ENCODE measurements around the gene HOXC13. TPM values are rescaled to one million over a fixed set of nuclear protein-coding genes. Genes with fewer than 3 reads are reported as not detected.

The HOXC13 gene
- total and polyA plus RNA-seq, 4 donors: not detected

- no peak overlapping the region for H3K9ac ChIP-seq (ENCODE audit: insufficient read depth in 1 of 2, low read length in 2 of 2)
- TF ChIP-seq CTCF (IDR thresholded peaks at IDR 0.05; ENCODE audit: control extremely low read depth, extremely low read depth): no peak
- H3K9me3 ChIP-seq (ENCODE audit: control insufficient read depth in 4 of 4, insufficient read depth in 3 of 4, low read length in 3 of 4): peaks cover 0 to 4% (median 0%) of the 10 kb centered on the region in 4 donors
- DNase-seq (no peak), ATAC-seq (ENCODE audit: insufficient read depth, low FRiP score) (no peak)
- no peaks in the 10 kb centered on the region for H3K36me3 ChIP-seq (ENCODE audit: control insufficient read depth in 4 of 4, insufficient read depth in 4 of 4, low read length in 4 of 4)
- H3K27ac ChIP-seq (ENCODE audit: low read depth in 1 of 2, low read length in 1 of 2): no peak overlapping the region
- WGBS, 2 donors: 4 to 7% methylated on average over 34 of the region's 34 CpGs
- peaks cover 10 to 97% (median 96%) of the 10 kb centered on the region in 3 donors for H3K27me3 ChIP-seq (ENCODE audit: control insufficient read depth in 3 of 3, insufficient read depth in 3 of 3, low read length in 2 of 3)
- H3K4me3 ChIP-seq: no peak overlapping the region
- no peaks in the 10 kb centered on the region for H3K4me1 ChIP-seq (ENCODE audit: control insufficient read depth in 5 of 5, insufficient read depth in 5 of 5, low read length in 5 of 5)
Measured at GRCh38 chr12:53950789-53951576, 12.4 kb downstream of the HOXC13 start.

GRCh38 chr12:53951577-53952334 is 13.1 kb downstream of the HOXC13 start:
- peaks cover 0 to 6% (median 0%) of the 10 kb centered on the region in 4 donors for H3K9me3 ChIP-seq (ENCODE audit: control insufficient read depth in 4 of 4, insufficient read depth in 3 of 4, low read length in 3 of 4)
- H3K9ac ChIP-seq (ENCODE audit: insufficient read depth in 1 of 2, low read length in 2 of 2): no peak overlapping the region
- peaks cover 0 to 2% (median 0%) of the 10 kb centered on the region in 5 donors for H3K4me1 ChIP-seq (ENCODE audit: control insufficient read depth in 5 of 5, insufficient read depth in 5 of 5, low read length in 5 of 5)
- no peaks in the 10 kb centered on the region for H3K36me3 ChIP-seq (ENCODE audit: control insufficient read depth in 4 of 4, insufficient read depth in 4 of 4, low read length in 4 of 4)
- 4 to 5% methylated on average over 46 to 47 of the region's 47 CpGs for WGBS, 2 donors
- ATAC-seq (ENCODE audit: insufficient read depth, low FRiP score): no peak
- no peak overlapping the region for H3K4me3 ChIP-seq
- no peak for TF ChIP-seq CTCF (IDR thresholded peaks at IDR 0.05; ENCODE audit: control extremely low read depth, extremely low read depth)
- DNase-seq: no peak
- H3K27me3 ChIP-seq (ENCODE audit: control insufficient read depth in 3 of 3, insufficient read depth in 3 of 3, low read length in 2 of 3): peaks cover 10 to 97% (median 96%) of the 10 kb centered on the region in 3 donors
- no peak overlapping the region for H3K27ac ChIP-seq (ENCODE audit: low read depth in 1 of 2, low read length in 1 of 2)

DNA sequence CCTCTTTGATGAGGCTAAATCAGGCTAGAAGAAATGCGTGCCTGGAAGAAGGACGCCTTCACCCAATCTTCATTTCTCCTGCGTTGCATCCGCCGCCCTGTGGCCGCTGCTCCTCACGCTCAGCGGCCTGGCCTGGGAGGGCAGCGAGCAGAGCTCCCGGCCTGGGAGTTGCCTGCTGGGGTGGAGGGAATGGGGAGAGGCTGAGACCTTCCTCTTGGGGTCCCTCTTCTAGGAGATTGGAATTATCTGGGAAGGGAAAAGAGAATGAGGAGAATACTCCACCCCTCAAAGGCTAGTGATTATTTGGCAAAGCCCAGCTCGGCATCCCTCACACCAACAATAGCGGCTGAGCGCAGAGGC is 13.7 kb downstream of the HOXC13 start:
- ATAC-seq (ENCODE audit: insufficient read depth, low FRiP score) (no peak), DNase-seq (no peak)
- H3K4me1 ChIP-seq (ENCODE audit: control insufficient read depth in 5 of 5, insufficient read depth in 5 of 5, low read length in 5 of 5): peaks cover 0 to 2% (median 0%) of the 10 kb centered on the region in 5 donors

More for the DNA sequence above, 13.7 kb downstream of the HOXC13 start:
- Histone ChIP-seq H3K27ac (ENCODE audit: low read depth in 1 of 2, low read length in 1 of 2) (no peak overlapping the region), H3K4me3 (no peak overlapping the region), H3K9ac (ENCODE audit: insufficient read depth in 1 of 2, low read length in 2 of 2) (no peak overlapping the region), H3K27me3 (ENCODE audit: control insufficient read depth in 3 of 3, insufficient read depth in 3 of 3, low read length in 2 of 3) (peaks cover 10 to 97% (median 96%) of the 10 kb centered on the region in 3 donors), H3K36me3 (ENCODE audit: control insufficient read depth in 4 of 4, insufficient read depth in 4 of 4, low read length in 4 of 4) (no peaks in the 10 kb centered on the region), H3K9me3 (ENCODE audit: control insufficient read depth in 4 of 4, insufficient read depth in 3 of 4, low read length in 3 of 4) (peaks cover 0 to 8% (median 0%) of the 10 kb centered on the region in 4 donors)
- 7 to 8% methylated on average over 13 of the region's 13 CpGs for WGBS, 2 donors
- no peak for TF ChIP-seq CTCF (IDR thresholded peaks at IDR 0.05; ENCODE audit: control extremely low read depth, extremely low read depth)
